GM19395 (cell line): ENCODE results near the gene ZNF689.
"Not testable (repeated sequence)": the region's sequence is repeated elsewhere in the genome, so short reads cannot be mapped to it uniquely, and the experiment has no call there.

Experiments used
- ATAC-seq: cut with Tn5 transposase; IDR thresholded peaks from one replicate; pipeline ENCODE4 v1.9.1; 2021; ENCODE audit warnings: mild to moderate bottlenecking, moderate library complexity; ENCODE audit not compliant: unreplicated experiment

Gene ZNF689

DNA sequence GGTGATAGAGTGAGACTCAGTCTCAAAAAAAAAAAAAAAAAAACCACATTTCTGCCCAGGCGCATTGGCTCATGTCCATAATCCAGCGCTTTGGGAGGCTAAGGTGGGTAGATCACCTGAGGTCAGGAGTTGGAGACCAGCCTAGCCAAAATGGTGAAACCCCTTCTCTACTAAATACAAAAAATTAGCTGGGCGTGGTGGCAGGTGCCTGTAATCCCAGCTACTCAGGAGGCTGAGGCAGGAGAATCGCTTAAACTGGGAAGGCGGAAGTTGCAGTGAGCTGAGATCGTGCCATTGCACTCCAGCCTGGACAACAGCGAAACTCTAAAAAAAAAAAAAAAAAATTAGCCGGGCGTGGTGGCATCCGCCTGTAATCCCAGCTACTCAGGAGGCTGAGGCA lies 26.9 kb upstream of the ZNF689 start:
- not testable (repeated sequence) for ATAC-seq

DNA sequence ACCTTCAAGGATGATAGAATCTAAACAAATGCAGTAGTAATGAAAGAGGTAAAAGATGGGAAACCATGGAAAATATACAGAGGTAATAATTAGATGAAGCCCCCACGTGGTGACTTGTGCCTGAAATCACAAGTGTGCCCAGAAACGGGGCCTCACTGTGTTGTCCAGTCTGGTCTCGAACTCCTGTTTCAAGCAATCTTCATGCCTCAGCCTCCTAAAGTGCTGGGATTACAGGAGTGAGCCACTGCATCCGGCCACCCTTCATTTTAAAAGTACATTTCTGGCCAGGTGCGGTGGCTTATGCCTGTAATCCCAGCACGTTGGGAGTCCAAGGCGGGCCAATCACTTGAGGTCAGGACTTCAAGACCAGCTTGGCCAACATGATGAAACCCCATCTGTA lies 26.4 kb upstream of the ZNF689 start:
- ATAC-seq: no peak

DNA sequence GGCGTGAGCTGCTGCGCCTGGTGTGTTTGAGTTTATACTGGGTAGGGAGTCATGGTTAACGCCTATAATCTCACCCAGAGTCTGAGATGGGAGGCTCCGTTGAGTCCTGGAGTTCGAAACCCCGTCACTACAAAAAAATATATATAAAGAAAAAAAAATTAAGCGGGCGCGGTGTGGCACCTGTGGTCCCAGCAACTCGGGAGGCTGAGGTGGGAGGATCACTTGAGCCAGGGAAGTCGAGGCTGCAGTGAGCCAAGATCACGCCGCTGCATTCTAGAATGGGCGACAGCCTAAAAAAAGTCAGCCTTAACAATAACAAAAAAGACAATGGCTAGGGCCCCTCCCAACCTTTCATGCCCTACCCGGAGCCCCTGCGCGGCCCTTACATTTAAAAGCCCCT lies 23.3 kb upstream of the ZNF689 start:
- ATAC-seq: no peak

DNA sequence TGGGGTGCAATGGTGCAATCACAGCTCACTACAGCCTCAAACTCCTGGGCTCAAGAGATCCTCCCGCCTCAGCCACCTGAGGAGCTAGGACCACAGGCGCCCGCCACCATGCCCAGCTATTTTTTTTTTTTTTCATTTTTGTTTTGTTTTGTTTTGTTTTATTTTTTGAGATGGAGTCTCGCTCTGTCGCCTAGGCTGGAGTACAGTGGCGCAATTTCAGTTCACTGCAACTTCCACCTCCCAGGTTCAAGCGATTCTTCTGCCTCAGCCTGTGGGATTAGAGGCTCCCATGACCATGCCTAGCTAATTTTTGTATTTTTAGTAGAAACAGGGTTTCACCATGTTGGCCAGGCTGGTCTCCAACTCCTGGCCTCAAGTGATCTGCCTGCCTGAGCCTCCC lies 22.3 kb upstream of the ZNF689 start:
- ATAC-seq: not testable (repeated sequence)

DNA sequence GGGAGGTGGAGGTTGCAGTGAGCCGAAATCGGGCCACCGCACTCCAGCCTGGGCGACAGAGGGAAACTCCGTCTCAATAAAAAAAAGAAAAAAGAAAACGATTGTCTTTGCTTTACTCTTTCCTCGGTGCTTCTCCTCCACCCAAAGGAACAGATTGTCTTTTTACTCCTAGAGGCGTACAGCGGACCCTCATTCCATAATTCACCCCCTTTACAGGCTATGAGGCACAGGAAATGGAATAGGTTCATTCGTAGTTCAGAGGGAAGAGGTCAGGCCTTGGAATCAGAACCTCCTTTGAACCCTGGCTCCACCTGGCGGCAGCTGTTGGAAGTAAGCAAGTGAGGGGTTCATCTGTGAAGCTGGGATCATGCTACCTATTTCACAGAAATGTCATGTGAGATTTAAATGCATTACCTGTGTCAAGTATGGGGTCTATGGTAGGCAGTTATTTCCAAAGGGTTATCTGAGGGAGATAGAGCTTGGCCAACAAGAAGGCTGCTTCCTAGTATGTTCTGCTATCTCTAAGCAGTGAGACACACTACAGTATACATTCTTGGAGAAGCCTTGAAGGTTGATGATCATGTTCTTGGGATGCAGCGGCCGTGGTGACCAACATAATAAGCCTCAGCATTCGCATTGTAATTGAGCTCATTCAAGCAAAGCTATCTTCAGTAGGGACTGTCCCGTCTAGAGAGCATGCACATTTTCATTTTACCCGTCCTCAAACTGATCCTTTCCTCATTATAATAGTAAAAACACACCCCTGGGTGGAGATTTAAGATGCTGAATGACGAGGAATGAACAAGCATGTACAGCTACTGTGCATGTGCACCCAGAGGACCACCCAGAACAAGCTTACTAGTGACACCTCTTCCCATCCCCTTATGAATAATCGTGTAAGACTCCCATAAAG lies 18.7 kb upstream of the ZNF689 start:
- ATAC-seq: no peak

DNA sequence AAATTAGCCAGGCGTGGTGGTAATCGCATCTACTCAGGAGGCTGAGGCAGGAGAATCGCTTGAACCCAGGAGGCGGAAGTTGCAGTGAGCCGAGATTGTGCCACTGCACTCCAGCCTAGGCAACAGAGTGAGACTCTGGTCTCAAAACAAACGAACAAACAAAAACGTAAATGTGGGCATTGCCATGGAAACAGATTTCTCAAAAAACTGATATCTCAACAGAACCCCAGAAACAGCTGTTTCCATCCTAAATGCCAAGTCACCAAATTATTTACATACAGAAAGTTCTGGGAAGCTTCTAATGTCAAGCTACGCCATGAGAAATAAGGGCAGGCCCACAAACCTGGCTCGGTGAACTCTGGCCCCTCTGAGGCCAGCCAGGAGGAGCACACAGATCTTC lies 16.0 kb upstream of the ZNF689 start:
- no peak for ATAC-seq

DNA sequence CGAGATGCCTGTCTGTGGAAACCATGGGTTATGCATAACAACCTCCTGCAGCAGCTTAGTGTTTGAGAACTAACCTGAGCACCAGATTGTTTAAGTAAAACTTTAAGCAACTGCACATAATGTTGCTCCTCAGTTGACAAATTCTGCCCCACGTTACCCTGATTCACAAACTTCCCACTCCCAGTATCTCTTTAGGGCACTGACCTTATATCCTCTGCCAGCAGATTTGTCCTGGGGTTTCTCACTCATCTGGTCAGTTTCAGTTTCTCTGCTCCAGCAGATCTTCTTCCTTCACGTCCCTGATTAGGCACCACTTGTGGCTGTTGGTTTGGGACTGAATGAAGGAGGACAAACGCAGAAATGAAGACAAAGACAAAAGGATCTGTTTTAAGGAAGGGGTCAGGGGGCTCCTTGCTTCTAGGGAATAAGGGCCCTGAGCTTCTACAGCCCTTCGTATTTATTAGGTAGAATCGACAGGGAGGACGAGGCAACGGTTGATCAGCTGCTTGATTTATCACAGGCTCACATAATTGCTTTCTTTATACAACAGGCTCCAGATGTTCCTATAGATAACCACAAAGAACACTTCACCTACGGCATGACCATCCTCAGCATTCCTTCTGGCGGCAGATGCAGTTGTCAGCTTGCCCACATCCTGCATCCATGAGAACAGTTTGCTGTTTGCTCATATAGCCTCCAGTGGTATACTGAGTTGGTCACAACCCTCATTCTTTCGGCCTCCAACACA lies 13.5 kb upstream of the ZNF689 start:
- ATAC-seq: no peak

DNA sequence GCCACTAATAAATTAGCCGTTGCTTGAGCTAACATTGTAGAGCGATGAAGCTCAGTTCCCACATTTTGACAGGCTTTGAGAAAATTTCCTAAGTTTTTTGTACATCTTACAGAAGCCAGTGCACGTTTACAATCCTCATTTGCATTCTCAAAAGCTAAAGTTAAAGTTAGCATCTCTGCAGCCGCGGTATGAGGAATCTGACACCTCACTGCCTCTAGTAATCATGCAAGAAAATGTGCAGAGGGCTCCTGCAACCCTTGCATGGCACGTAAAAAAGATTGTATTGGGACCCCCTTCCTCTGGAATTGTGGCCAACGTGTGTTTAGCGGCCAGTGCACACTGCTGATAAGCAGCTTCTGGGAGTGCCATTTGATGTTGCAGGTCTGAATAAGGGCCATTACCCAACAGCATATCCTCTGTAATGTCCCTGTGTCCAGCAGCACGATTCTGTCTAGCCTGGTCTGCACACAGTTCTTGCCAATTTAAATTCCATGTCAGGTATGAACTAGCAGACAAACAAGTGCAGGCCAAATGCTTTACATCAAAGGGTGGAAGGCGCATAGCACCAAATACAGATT lies 12.4 kb upstream of the ZNF689 start:
- no peak for ATAC-seq

DNA sequence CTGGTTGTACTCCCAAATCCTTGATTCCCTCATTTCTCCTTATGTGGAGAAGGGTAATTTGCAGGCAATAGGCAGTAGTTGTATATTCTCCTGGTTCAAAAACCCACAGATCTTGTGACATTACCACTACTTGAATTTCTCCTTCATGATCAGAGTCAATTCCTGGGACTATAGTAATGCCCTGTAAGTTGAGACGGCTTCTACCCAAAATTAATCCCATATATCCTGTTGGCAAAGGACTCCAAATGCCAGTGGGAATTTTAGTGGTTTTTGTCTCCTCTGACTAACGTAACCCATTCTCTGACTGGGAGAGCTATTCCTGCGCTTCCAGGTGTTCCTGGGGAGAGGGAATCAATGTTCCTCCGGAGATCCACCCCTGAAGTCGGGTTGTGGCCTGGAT lies 11.6 kb upstream of the ZNF689 start:
- ATAC-seq: no peak

DNA sequence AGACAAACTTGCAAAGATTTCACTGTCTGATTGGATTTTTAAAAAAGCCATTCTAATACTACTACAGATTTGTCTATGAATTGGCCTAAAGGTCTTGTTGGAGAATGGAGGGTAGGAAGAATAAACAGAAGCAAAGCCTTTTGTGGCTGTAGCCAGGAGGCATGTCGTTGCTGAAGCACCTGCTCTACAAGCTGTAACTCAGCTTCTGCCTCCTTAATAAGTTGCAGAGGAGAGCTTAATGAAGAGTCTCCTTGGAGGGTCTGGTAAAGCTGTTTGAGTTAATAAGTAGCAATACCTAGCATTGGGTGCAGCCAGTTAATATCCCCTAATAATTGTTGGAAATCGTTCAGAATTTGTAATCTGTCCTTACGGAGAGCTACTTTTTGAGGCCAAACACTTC lies 10.0 kb upstream of the ZNF689 start:
- no peak for ATAC-seq

DNA sequence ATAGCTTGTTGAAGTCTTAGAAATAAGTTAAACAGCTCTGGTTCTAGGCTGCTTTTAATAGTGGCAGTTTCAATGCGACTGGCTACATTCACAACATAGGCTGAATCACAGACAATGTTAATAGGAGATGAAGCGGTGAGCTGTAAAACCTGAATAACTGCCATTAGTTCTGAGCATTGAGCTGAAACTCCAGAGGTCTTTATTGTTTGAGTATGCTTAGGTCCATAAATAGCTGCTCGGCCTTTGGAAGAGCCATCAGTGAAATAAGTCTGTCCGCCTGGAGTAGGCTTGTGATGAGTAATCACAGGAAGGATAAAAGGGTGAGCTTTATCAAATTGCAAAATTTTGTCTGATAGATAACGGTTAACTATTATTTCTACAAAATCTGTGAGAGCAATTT lies 9.4 kb upstream of the ZNF689 start:
- no peak for ATAC-seq

DNA sequence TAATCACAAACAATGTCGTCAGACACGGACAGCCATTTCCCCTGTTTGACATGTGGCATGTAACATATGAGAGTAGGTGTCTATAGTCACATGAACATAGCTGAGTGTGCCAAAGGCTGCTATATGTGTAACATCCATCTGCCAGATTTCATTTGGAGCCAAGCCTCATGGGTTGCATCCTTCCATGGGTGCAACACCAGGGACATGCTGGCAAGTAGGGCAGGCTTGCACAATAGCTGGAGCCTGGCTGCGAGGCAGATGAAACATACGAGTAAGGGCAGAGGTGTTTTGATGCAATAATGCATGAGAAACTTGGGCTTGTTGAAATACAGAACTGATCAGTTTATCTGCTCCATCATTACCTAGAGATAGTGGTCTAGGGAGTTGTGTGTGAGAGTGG lies 9.0 kb upstream of the ZNF689 start:
- no peak for ATAC-seq

DNA sequence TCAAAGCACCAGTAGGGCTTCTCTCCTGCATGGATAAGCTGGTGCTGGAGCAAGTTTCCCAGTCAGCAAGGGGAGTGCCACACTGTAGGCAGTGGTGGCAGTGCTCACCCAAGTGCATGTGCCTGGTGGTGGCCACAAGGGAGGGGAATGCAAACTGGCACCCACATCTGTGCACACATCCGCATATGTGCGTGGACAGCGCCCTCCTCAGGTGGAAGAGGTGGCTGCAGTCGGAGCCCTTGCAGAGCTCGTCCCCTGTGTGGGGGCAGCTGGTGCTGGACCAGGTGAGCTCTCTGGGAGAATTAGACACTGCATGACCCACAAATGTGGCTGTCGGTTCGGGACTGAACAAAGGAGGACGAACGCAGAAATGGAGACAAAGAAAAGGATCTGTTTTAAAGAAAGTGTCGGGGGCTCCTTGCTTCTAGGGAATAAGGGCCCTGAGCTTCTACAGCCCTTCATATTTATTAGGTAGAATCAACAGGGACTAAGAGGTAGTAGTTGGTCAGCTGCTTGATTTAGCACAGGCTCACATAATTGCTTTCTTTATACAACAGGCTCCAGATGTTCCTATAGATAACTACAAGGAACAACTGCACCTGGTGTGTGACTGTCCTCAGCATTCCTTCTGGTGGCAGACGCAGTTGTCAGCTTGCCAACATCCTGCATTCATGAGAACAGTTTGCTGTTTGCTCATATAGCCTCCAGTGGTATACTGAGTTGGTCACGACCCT lies 5.3 kb upstream of the ZNF689 start:
- no peak for ATAC-seq

DNA sequence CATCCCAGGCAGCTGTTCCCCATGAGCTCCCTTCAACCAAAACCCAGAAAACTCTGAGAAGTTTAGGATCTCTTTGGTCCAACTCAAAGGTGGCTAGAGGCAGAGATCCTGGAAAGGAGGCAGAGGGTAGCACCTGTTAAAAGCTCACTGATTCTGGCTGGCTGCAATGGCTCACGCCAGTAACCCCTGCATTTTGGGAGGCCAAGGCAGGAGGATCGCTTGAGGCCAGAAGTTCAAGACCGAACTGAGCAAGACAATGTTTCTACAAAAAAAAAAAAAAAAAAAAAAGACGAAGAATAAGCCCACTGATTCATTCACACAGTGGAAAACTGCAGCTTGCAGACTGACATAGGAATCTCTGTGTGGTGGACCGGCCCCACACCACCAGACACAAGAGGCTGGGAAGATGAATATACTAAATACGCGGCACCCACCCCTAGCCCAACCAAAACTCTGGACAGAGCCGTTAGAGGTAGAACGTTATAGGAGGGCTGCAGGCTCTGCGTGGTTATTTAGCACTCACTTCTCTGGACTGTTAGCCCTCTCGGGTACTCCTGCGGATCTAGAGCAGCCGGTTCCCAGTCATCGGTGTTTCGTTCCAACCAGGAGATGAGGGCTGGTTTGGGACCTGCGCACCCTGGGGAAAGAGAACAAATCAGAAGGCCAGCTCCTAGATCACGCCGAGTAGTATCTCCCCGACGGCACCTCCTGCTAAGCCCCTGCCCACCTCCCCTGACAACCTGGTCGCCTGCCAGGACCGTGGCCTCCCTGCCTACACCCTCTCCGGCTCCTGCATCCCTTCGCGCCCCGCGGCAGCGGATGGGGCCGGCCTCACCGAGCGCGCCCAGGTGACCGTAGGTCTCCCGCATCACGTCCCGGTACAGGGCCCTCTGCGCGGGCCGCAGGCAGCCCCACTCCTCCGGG lies 925 bp downstream of the ZNF689 start:
- peak; percentile 34 for ATAC-seq

DNA sequence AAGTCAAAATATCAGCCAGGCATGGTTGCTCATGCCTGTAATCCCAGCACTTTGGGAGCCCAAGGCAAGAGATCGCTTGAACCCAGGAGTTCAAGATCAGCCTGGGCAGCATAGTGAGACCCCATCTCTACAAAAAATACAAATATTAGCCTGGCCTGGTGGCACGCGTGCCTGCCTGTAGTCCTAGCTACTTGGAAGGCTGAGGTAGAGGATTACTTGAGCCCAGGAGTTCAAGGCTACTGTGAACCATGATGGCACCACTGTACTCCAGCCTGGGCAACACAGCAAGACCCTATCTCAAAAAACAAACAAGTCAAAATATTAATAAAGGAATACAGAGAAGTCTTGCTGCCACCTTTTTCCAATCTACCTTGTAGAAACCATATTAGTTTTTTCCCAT lies 4.2 kb downstream of the ZNF689 start:
- ATAC-seq: no peak

DNA sequence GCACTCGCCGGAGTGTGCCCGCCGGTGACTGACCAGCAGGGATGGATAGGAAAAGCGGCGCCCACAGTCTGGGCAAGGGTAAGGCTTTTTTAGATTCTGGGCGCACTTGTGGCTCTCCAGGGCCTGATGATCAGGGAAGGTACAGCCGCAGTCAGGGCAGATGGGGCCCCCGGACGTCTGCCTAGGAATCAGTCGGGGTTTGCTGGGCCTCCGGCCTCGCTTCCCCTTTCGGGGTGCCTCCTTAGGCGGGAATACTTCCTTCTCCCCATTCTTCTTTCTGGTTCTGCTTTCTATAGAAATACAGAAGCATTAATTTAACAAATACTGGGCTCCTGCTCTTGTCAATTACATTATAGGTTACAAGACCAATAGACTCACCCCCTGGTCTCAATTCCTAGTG lies 5.0 kb downstream of the ZNF689 start:
- no peak for ATAC-seq

DNA sequence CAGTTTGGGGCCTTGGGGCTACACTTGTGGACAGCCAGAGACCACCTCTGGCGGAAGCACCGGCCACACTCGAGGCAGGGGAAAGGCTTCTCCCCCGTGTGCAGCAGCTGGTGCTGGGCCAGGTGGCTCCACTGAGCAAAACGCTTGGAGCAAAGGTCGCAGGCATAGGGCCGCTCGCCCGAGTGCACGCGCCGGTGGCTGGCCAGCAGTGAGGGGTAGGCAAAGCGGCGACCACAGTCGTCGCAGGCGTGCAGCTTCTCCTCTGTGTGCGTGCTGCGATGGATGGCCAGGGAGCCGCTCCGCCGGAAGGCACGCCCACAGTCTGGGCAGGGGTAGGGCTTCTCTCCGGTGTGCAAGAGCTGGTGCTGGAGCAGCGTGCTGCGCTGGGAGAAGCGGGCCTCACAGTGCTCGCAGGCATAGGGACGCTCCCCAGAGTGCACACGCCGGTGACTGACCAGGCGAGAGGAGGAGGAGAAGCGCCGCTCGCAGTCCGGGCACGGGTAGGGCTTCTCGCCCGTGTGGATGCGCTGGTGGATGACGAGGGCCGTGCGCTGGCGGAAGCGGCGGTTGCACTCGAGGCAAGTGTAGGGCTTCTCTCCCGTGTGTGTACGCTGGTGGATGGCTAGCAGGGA lies 5.8 kb downstream of the ZNF689 start:
- ATAC-seq: no peak

DNA sequence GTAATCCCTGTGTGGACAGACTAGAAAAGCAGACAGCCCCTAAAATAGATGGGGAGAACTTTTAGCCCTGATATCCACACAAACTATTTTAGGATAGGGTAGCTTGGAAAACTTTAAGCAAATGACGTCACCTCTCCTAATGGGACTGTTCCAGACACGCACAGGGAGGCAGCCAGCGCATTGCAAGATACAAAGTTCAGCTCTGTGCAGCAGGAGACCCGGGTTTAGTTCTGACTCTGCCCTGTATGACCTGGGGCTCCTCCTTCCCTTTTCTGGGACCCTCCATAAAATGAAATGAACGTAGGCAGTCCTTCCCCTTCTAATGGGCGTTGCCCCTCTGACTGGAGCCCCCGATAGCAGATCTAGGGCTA lies 6.3 kb downstream of the ZNF689 start:
- ATAC-seq: no peak

DNA sequence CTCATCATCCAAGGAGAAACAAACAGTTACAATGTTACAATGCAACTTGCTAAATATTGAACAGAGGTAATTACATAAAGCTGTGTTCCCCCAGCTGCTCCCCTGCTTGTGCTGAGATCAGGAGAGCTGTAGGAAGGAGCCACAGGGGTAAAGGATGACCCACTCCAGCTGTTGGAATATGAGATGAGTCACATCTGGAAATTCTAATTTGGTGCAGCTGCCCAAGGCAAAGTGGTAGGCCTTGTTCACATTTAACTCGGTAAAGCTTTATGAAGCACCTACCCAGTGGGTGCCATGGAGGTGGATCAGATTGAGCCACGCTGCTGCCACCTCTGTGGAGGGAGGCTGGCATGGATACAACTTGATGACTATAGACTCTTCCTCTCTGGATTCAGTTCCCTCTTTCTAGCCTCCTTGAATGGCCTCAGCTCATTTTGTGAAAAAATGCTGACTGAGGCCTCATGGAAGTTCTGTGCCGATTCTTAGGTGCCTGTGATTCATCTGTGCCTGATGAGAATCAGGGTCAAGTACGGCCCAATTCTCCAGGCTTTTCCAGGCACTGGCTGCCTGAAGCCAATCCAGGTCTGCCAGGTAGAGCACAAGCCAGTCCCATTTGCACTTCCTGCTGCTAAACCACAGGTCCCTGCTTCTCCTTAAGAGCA lies 7.4 kb downstream of the ZNF689 start:
- ATAC-seq: no peak
